ES-I3 (cell line): ENCODE data around the gene MICALL1.

ENCODE experiments used
- H3K36me3 ChIP-seq: 2 replicates; pipeline ENCODE4 v1.6.1; 2013; ENCODE audit warnings: mild to moderate bottlenecking, low read length, control low read depth, moderate library complexity; ENCODE audit not compliant: insufficient read depth
- H3K4me1 ChIP-seq: 2 replicates; pipeline ENCODE4 v1.6.1; 2013; ENCODE audit warnings: mild to moderate bottlenecking, control low read depth, low read length; ENCODE audit not compliant: insufficient read depth
- H3K9ac ChIP-seq: 2 replicates; pipeline ENCODE4 v1.6.1; 2013; ENCODE audit warnings: low read depth, mild to moderate bottlenecking, low read length, moderate library complexity
- H3K9me3 ChIP-seq: 2 replicates; pipeline ENCODE4 v1.6.1; 2013; ENCODE audit warnings: mild to moderate bottlenecking, low read length, moderate library complexity; ENCODE audit not compliant: control insufficient read depth, insufficient read depth

The MICALL1 gene, protein sequence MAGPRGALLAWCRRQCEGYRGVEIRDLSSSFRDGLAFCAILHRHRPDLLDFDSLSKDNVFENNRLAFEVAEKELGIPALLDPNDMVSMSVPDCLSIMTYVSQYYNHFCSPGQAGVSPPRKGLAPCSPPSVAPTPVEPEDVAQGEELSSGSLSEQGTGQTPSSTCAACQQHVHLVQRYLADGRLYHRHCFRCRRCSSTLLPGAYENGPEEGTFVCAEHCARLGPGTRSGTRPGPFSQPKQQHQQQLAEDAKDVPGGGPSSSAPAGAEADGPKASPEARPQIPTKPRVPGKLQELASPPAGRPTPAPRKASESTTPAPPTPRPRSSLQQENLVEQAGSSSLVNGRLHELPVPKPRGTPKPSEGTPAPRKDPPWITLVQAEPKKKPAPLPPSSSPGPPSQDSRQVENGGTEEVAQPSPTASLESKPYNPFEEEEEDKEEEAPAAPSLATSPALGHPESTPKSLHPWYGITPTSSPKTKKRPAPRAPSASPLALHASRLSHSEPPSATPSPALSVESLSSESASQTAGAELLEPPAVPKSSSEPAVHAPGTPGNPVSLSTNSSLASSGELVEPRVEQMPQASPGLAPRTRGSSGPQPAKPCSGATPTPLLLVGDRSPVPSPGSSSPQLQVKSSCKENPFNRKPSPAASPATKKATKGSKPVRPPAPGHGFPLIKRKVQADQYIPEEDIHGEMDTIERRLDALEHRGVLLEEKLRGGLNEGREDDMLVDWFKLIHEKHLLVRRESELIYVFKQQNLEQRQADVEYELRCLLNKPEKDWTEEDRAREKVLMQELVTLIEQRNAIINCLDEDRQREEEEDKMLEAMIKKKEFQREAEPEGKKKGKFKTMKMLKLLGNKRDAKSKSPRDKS

DNA sequence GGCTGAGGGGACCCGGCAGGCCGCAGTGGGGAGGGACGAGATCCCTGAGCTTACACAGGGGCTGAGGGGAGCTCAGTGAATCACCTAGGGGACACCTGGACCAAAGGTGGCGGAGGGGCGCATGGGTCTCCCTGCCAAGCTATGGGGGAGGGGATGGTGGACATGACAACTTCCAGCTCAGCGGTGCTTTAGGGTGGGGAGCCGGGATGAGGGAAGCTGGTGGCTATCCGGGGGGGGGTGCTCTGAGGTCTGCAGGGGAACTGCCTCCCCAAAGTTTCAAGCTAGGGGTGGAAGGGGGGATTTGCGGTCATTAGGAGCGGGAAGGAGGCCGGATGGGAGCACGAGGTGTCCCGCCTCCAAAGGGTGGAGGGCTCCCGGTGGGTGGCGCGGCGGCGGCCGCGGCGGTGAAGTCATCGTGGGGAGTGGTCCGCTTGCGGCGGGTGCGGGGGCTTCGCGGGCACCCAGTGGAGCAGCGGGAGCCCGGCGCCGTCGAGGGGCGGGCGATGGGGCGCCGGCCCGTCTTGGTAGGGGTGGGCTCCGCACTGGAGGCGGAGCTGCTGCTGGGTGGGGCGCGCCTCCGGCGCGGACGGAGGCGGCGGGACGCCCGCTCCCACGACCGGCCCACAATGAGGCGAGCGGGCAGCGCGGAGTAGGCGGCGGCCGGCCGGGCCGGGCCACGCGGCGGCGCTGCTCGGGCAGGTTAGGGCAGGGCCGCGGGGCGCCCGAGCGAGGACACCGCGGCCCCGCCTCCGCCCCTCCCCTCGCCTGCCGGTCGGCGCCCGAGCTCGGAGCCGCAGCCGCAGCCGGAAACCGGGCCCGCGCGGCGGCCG lies at the start of gene MICALL1:
TSS of gene MICALL1 (plus strand) at position 764 of the 830 bp plus-strand sequence. CDS start 126 bp downstream, outside the sequence.
- H3K4me1 ChIP-seq, result peaks cover 24% of the 10 kb centered on the region
- no peaks in the 10 kb centered on the region for H3K36me3 ChIP-seq
- H3K9ac ChIP-seq, result peak within 1 kb of the TSS; percentile 74
- H3K9me3 ChIP-seq, result no peaks in the 10 kb centered on the region

DNA sequence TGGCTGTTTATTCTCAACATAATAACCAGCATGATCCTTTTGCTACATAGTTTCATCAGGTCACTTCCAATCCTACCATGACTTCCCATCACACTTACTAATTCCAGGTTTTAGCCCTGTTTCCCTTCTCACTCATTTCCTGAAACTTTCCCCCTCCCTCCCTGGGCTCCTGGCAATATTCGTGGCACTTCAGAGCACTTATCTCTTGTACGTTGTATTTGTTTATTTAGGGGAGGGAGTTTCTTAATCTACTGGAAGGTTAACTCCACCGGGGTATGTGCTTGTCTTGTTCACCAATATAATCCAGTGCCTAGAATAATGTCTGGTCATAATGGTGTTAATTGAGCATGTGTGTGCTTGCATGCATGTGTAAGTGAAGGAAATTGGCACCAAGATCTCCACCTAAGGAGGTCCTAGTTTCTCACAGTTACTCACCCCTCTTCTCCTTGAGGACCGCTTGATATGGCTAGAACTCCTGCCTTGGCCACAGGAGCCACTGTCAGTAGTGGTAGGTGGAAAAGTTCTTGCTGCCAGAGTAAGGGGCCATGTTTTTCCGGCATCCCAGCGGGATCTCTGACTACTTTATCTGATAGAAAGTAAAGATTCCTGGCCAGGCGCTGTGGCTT lies 45.2 kb upstream of the MICALL1 start:
- Histone ChIP-seq H3K36me3 (peaks cover 45% of the 10 kb centered on the region), H3K4me1 (peaks cover 8% of the 10 kb centered on the region; the same call in 1 of the 2 replicates)

DNA sequence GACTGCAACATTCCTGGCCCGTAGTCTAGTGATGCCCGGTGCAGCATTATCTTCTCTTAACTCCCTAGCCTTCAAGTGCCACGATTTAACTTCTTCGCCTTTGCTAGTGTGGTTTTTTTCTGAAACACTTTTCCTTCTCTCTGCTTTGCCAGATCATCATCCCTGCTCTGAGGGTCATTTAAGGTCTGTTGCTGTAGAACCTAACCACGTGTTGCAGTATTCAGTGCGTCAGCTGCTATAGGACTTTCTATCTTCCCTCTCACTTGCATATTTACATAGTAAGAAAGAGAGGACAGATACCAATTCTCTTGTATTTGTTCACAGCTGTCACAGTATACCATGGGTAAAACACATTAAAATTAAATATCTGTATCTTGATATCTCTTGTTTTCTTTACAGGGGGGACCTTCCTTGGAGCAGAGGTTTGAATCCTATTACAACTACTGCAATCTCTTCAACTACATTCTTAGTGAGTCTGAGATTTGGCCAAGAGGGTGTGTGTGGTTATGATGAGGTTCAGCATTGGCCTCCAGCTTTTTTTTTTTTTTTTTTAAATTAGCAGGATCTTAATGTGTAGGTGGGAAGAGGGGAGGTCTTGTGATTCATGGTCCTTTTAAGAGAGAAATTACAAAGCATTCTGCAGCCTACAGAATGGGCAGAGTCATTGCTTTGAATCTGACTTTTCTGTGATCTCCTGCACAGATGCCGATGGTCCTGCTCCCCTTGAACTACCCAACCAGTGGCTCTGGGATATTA lies 43.3 kb upstream of the MICALL1 start:
- Histone ChIP-seq H3K9ac (no peak overlapping the region), H3K9me3 (no peaks in the 10 kb centered on the region), H3K4me1 (peaks cover 8% of the 10 kb centered on the region; the same call in 1 of the 2 replicates), H3K36me3 (peaks cover 47% of the 10 kb centered on the region)

More for the DNA sequence above, 45.2 kb upstream of the MICALL1 start:
- Histone ChIP-seq H3K9ac (no peak overlapping the region), H3K9me3 (no peaks in the 10 kb centered on the region)

DNA sequence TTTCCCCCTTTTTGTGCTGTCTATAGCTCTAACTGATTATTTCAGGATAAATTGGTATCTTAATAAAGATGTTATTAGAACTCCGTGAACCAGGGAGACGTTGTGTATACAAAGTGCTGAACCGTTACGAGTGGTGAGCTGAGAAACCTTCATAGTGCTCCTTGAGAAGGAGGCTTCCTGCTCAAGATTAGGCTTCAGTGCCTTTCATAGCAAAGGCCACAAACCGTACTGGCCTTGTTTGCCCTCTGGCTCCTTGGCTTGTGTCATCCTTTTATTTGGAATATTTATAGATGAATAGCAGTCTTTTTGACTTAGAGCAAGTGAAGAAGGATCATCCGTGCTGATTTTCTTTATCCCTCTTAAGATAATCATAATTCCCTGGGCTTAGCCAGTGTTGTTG lies 40.6 kb upstream of the MICALL1 start:
- H3K4me1 ChIP-seq, result peaks cover 8% of the 10 kb centered on the region; the same call in 1 of the 2 replicates
- H3K36me3 ChIP-seq, result peaks cover 50% of the 10 kb centered on the region
- H3K9me3 ChIP-seq, result no peaks in the 10 kb centered on the region
- H3K9ac ChIP-seq, result no peak overlapping the region

DNA sequence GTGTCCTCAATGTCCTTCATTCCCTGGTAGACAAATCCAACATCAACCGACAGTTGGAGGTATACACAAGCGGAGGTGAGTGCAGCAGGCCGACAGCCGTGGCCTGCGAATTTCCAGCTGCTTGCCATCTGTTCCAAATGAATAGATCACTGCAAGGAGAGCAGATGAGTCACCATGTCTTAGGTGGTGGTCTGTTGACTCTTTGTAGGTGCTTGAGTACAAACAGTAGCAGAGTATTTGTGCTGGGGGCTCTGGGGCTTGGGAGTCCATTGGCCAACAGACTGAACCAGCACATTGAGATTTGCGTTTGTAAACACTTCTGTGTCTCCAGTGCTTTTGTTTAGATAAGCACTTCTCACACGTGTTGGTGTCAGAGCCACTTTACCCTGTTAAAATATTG lies 35.8 kb upstream of the MICALL1 start:
- no peaks in the 10 kb centered on the region; the same call in 1 of the 2 replicates for H3K4me1 ChIP-seq
- no peaks in the 10 kb centered on the region for H3K9me3 ChIP-seq
- peaks cover 52% of the 10 kb centered on the region for H3K36me3 ChIP-seq
- H3K9ac ChIP-seq, result no peak overlapping the region

DNA sequence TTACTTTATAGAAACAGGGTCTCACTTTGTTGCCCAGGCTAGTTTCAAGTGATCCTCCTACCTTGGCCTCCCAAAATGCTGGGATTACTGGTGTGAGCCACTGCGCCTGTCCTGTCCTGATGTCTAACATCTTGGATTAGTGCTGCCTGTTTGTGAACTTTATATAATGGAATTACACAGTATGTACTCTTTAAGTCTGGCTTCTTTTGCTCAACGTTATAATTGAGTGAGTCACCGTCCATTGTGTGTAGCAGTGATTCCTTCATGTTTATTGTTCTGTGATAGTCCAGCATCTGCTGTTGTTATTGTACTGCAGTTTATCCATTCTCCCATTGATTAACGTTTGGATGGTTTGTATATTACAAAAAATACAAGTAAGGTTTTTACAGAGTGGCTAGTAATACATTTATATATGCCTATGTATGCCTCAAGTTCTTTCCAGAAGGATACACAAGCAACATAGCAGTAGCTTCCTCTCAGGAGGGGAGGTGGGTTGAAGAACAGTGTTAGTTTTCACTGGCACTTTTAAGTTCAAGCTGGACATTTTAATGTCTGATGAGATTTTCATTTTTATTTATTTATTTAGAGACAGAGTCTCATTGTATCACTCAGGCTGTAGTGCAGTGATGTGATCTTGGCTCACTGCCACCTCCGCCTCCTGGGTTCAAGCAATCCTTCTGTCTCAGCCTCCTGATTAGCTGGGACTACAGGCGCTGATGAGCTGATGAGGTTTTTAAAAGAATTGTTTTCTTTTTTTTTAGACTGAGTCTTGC lies 25.2 kb upstream of the MICALL1 start:
- no peak overlapping the region for H3K9ac ChIP-seq
- H3K9me3 ChIP-seq, result no peaks in the 10 kb centered on the region
- no peaks in the 10 kb centered on the region for H3K4me1 ChIP-seq
- peaks cover 54% of the 10 kb centered on the region for H3K36me3 ChIP-seq

DNA sequence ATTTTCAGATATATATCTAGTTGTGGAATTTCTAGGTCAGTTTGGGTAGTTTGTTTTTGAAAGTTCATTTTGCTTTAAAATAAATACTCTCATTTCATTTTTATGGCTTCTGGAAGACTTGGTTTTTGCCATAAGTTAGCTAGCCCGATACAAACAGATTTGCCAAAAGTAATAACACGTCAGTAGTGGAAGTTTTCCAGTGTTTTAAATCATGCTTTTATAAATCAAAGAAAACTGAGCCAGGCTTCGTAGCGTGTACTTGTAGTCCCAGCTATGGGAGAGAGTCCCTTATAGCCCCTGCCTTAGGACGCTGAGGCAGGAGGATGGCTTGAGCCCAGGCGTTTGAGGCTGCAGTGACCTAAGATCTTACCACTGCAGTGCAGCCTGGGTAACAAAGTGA lies 21.7 kb upstream of the MICALL1 start:
- no peak overlapping the region for H3K9ac ChIP-seq
- H3K4me1 ChIP-seq, result no peaks in the 10 kb centered on the region
- H3K9me3 ChIP-seq, result no peaks in the 10 kb centered on the region
- H3K36me3 ChIP-seq, result peaks cover 37% of the 10 kb centered on the region

DNA sequence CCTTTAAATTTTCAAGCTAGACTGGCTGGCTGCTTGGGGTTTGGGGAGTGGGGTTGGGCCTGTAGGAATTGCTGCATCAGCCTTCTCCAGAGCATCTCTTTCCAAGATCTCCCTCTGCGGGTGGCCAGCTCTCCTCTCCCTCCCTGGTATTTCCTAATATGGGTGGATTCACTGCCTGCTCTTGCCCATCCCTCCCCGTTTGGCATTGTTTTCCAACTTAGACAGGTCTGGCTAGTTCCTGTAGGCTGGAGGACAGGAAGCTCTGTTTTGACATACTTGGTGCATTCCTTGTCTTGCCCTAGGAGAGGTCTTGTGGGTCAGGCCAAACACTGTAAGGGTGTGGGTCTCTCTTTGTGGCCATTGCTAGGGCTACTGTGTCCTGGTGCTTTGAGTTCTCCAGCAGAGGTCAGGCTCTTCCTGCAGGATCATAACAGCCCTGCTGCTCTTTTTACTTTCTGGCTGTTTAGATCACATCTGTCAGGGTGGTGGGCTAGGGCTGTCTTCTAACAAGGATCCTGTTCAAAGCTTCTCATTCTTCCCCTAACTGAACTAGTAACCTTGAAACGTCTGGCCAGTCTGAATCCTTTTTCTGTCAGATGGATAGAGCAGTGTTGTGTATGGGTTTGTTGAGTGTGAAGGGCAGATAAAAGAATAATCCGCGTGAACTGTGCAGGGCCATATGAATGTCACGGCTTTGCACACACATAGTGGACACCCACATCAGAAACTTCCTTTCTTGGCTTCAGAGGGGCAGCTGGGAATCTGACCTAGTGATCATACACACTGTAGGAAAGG lies 18.3 kb upstream of the MICALL1 start:
- H3K9ac ChIP-seq, result no peak overlapping the region
- H3K36me3 ChIP-seq, result peaks cover 23% of the 10 kb centered on the region
- H3K9me3 ChIP-seq, result no peaks in the 10 kb centered on the region
- no peaks in the 10 kb centered on the region for H3K4me1 ChIP-seq

DNA sequence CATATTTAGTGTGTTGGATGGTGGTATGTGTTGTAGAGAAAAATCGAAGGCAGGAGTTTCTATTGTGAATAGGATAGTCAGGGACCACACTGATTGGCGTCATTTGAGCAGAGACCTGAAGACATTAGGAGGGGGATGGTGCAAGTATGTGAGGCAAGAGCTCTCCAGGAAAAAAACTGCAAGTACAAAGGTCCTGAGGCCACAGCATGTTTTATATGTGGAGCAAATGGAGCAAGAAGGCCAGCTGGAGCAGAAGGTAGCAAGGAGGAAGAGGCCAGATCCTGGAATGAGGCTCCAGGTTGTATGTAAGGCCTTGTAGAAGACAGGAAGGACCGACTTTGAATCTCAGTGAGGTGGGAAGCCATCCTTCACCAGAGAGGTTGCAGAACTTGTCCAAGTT lies 14.2 kb upstream of the MICALL1 start:
- H3K36me3 ChIP-seq, result peaks cover 17% of the 10 kb centered on the region
- no peak overlapping the region for H3K9ac ChIP-seq
- H3K9me3 ChIP-seq, result no peaks in the 10 kb centered on the region
- peaks cover 21% of the 10 kb centered on the region for H3K4me1 ChIP-seq

DNA sequence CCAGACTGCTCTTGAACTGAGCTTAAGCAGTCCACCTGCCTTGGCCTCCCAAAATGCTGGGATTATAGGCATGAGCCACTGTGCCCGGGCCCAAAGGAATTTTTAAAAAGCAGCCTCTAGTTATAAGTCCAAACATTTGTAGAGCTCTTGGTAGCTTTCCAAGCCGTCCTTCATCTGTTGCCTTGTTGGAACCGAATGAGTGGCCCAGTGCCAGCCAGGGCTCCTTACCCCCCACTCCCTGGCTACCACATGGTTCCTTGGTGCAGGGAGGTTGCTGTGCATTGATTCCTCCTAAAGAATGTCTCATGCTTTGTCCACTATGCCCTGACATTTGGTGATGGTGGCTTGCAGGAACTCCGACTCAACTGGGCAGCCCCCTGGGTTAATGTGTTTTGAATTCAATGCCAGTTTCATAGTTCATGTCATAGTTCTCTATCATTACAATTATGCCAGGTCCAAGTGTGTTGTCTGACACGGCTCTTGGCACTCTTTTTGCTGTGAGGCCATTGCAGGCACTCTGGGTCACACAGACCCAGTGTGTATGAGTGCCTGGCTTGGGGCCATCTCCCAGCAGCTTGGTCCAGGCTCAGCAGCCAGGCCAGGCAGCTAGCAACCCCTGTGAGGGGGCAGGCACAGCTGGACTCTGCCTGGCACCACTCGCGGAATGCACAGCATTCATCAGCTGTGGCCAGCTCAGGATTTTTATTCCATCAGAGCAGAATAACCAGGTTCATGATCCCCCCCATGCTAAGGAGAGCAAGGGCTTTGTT lies 13.3 kb upstream of the MICALL1 start:
- H3K9ac ChIP-seq, result no peak overlapping the region
- peaks cover 29% of the 10 kb centered on the region for H3K4me1 ChIP-seq
- peaks cover 17% of the 10 kb centered on the region for H3K36me3 ChIP-seq
- H3K9me3 ChIP-seq, result no peaks in the 10 kb centered on the region

DNA sequence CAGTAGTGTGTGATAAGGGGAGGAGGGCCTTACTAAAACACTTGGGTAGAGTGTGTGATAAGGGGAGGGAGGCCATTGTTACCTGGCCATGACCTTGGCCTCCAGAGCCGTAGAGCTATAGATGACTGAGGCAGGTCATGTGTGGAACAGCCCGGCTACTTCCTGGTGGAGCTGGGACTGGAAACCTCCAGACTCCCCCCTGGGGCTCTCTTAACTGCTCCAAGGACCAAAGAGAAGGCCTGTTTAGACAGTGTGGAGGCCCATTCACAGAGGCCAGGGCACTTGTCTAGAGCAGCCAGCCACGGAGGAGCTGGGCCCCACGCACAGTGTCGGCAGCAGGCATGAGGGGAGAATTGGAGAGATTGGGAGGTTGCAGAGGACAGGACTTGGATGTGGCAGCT lies 12.5 kb upstream of the MICALL1 start:
- peaks cover 37% of the 10 kb centered on the region for H3K4me1 ChIP-seq

More for the DNA sequence above, 12.5 kb upstream of the MICALL1 start:
- H3K9me3 ChIP-seq, result no peaks in the 10 kb centered on the region
- H3K36me3 ChIP-seq, result peaks cover 12% of the 10 kb centered on the region
- no peak overlapping the region for H3K9ac ChIP-seq
